NB4 (cell line): Measurements from ENCODE around the gene ZIK1.

ENCODE experiments used
- DNase-seq: peaks from one replicate; pipeline ENCODE4 v3.0.0; 2010; ENCODE audit warnings: low read depth
- H3K4me3 ChIP-seq: one replicate; pipeline ENCODE4 v1.5.1; 2011; ENCODE audit warnings: mild to moderate bottlenecking, low read depth, low read length, moderate library complexity
- MYC ChIP-seq: IDR thresholded peaks from 2 replicates; pipeline ENCODE4 v1.6.1; 2011; ENCODE audit warnings: low read depth, low read length
- POLR2A ChIP-seq: IDR thresholded peaks from 2 replicates; pipeline ENCODE4 v1.6.1; 2011; ENCODE audit warnings: mild to moderate bottlenecking; ENCODE audit not compliant: insufficient read length; ENCODE audit errors: extremely low read depth
- TF ChIP-seq, protein P1 (sequence below): IDR thresholded peaks from one replicate; pipeline ENCODE4 v1.5.1; 2012; ENCODE audit warnings: low read depth, low read length
- TF ChIP-seq, protein P2 (sequence below): IDR thresholded peaks from 2 replicates; pipeline ENCODE4 v1.6.1; 2011; ENCODE audit warnings: low read depth, low read length

The ZIK1 gene

DNA sequence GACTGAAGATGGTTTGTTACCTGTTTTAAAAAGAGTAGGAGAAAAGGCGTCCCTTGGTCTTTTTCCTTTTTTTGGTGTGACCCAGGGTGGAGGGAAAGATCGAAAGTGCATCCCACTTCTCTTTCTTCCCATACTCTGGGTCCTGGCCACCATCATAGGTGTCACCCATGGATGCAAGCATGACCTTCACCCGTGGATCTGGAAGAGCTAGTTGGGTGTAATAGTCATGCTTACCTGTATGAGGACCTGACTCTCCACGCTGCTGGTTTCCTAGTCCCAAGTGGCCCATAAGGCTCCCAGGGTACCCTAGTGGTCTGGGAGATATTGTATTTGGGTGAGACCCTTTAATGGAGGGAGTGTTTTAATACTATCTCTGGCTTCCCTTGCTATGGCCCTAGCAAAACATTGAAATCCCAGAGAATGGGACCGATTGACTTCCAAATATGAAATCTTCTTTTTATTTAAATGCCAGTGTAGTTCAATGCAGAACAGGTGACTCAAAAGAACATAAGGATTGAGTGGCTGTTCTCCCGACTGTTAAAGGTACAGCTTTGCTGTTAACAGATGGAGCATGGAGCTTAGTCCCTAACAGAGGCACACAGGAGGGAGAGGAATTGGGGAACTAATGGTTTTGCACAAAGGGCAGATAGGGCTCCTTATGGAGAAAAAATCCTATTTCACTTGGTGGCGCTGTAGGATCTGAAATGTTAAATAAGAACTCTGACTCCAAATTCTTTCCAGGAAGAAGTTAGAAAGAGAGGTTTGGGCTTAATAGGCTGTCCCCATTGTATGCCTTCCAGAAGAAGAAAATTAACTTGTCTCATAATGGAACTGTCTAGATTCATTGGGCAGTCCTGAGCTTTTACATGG lies 17.3 kb upstream of the ZIK1 start:
- TF ChIP-seq POLR2A: no peak
- TF ChIP-seq MYC: no peak
- TF ChIP-seq, protein P1, sequence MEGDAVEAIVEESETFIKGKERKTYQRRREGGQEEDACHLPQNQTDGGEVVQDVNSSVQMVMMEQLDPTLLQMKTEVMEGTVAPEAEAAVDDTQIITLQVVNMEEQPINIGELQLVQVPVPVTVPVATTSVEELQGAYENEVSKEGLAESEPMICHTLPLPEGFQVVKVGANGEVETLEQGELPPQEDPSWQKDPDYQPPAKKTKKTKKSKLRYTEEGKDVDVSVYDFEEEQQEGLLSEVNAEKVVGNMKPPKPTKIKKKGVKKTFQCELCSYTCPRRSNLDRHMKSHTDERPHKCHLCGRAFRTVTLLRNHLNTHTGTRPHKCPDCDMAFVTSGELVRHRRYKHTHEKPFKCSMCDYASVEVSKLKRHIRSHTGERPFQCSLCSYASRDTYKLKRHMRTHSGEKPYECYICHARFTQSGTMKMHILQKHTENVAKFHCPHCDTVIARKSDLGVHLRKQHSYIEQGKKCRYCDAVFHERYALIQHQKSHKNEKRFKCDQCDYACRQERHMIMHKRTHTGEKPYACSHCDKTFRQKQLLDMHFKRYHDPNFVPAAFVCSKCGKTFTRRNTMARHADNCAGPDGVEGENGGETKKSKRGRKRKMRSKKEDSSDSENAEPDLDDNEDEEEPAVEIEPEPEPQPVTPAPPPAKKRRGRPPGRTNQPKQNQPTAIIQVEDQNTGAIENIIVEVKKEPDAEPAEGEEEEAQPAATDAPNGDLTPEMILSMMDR: no peak
- TF ChIP-seq, protein P2, sequence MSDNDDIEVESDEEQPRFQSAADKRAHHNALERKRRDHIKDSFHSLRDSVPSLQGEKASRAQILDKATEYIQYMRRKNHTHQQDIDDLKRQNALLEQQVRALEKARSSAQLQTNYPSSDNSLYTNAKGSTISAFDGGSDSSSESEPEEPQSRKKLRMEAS: no peak
- DNase-seq: peak; percentile 36
- no peak overlapping the region for H3K4me3 ChIP-seq

DNA sequence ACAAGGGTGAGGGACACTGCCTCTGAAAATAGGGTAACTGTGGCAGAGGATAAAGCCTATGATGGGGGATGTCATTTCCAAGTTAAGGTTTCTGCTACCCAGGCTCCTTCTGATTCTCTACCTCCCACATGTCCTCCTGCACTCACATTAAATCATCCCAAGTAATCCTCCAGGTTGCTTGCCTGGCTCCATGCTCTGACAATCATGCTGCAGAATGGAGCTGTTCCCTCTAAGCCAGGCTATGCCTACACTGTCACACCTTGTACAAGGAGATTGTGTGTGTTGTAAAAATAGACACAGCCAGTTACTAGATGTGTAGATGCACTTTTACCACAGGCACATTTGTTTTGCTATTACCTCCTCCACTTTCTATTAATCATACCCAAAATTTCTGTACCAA lies 13.2 kb upstream of the ZIK1 start:
- no peak overlapping the region for H3K4me3 ChIP-seq
- no peak for DNase-seq
- TF ChIP-seq, protein P2: no peak
- TF ChIP-seq MYC: no peak
- no peak for TF ChIP-seq POLR2A
- TF ChIP-seq, protein P1: no peak

DNA sequence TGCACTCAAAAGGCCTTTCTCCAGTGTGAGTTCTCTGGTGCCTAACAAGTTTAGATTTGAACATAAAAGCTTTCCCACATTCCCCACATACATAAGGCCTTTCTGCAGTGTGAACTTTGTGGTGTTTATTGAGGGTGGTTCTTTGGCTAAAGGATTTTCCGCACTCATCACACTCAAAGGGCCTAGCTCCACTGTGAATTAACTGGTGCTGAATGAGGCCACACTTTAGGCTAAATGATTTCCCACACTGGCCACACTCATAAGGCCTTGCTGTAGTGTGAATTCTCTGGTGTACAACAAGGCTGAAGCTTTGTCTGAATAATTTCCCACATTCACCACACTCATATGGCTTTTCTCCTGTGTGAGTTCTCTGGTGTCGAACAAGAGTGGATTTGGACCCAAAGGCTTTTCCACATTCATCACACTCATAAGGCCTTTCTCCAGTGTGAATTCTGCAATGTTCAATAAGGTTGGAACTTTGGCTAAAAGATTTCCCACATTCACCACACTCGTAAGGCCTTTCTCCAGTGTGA lies 11.5 kb upstream of the ZIK1 start:
- DNase-seq: no peak
- TF ChIP-seq, protein P2: no peak
- TF ChIP-seq POLR2A (no peak), MYC (no peak)
- TF ChIP-seq, protein P1: no peak
- no peak overlapping the region for H3K4me3 ChIP-seq

DNA sequence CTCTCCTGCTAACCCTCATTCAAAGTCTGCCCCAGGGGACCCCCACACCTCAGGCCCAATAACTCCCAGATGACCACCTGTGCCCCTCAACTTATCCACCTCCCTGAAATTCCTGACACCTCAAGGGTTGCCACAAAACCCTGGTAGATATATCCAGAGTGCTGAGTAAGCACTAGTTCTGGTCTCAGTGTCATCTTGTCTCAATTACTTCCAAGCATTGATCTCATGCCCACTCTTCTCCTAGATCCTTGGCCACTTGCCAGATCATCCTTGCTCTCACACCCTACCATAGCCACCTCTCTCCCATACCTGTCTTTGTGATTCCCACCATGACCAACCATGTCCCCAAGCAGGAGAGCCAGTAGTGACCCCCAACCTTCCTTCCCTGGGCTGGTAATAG lies 7.3 kb upstream of the ZIK1 start:
- no peak overlapping the region for H3K4me3 ChIP-seq
- no peak for DNase-seq
- TF ChIP-seq POLR2A (no peak), MYC (no peak)

DNA sequence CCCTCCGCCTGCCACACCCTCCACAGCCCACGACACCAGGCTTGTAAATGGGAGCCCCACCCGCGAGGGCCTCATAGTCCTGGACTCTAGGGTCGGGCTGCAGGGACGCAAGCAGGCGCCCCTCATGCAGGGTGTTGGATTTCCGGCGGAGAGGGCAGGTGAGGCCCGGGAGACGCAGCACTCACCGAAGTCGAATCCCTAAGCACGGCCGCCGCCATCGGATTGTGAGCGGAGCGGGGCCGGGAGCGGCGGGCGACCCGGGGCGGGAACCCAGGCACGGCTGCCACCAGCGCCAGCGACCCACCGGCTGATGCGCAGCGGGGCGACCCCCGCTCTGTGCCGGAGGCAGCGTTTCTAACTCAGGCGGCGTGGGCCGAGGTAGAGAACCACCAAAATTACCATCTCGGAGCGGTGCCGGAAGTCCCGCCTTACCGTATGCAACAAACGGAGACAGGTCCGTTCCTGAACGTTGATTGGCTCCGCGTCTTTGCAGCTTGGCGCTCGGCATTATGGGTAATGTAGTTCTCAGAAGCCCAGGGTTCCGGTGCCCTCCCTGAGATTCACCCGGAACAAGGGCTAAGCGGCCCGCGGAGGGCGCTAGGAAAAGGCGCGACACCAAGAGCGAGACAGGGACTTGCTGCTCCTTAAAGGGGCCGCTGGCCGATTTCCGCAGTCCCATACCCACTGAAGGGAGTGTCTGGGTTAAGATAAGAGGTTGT lies 5.3 kb upstream of the ZIK1 start, which contains the start of gene ZNF416:
TSS of gene ZNF416 (minus strand) at position 425 of the 719 bp plus-strand sequence. CDS start at position 218, 207 bp downstream.
- H3K4me3 ChIP-seq: peak within 1 kb of the TSS; percentile 68
- TF ChIP-seq, protein P2: peak; percentile 47; the same call in 1 of the 2 replicates
- TF ChIP-seq POLR2A (peak; percentile 39), MYC (no peak; the same call in 1 of the 2 replicates)
- TF ChIP-seq, protein P1: no peak
- peak; percentile 97 for DNase-seq

DNA sequence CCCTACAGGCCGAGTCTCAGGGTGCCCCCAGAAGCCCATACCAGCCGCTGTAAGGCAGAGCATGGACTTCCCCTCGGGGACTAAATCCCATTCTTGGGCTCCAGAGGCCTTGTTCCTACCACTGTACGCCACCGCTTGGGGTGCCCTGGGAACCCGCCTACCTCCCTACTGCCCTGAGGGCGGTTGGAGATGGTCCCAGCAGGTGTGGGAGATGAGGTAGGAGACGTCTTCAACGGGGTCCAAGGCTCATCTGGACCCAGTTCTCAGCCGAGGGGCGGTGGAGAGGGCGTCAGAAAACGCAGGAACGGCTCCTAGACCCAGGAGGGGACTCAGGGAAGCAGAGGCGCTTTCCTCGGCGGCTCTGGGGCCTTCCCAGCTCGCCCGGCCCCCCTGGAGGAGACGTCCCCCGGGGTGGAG lies 833 bp upstream of the ZIK1 start:
- DNase-seq: no peak
- no peak overlapping the region for H3K4me3 ChIP-seq
- TF ChIP-seq MYC (no peak), POLR2A (no peak)
- TF ChIP-seq, protein P1: no peak
- TF ChIP-seq, protein P2: no peak
